Measurements from ENCODE around the gene TXLNB. TPM values are rescaled to one million over a fixed set of nuclear protein-coding genes. Genes with fewer than 3 reads are reported as not detected.

The TXLNB gene
- total RNA-seq, 1 experiment from 2014 or later: 16.3 TPM

DNA sequence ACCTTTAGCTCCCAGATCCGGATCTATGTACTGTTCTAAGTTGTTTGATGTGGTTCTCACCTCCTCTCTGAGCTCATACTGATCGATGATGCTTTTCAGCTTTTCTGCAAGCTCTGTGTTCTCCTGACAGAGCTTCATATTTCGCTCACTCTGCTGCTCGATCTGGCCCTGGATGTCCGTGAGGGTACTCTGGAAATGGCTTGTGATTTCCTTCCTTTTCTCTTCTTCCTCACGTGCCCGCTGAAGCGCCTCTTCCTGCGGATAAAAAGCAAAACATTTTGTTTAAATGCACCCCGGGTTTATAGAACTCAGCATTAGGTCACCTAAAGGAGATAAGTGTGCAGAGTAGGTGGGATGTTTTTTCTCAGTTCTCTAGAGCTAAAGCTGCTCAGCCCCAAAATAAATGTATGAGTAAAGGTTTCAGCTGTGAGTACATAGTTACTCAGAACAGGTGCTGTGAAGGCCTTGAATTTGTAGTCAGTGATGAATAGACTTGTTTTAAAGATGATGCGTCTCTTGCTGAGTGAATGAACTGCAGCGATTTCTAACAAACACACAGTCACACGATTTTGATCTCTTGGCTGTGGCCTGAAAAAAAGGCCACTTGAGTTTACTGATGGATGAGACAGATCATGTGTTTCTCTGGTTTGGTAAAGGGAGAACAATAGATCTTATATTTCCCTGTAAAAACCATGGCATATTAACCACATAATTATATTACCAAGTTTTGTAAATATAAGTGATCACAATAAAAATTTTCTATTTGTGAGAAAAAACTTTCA, 29.1 kb downstream of the TXLNB start:
- no peaks in the 10 kb centered on the region for H3K9me2 ChIP-seq (replicated peaks; ENCODE audit: insufficient read depth, low read length)
- peak; percentile 80 for DNase-seq
- peak overlapping the region; percentile 29 for H2AFZ ChIP-seq (ENCODE audit: low read length)
- H3K9ac ChIP-seq (ENCODE audit: low read length): peak overlapping the region; percentile 65
- no peaks in the 10 kb centered on the region for H4K20me1 ChIP-seq (ENCODE audit: insufficient read depth, low read depth, low read length)
- H3K4me1 ChIP-seq (ENCODE audit: low read length): peaks cover 58% of the 10 kb centered on the region
- H3K36me3 ChIP-seq (ENCODE audit: insufficient read depth, low read length): peaks cover 18% of the 10 kb centered on the region
- peak overlapping the region; percentile 82 for H3K4me2 ChIP-seq (ENCODE audit: low read depth, low read length, poor library complexity, severe bottlenecking)
- H3K27ac ChIP-seq (ENCODE audit: low read length): peak overlapping the region; percentile 97
- H3K9me3 ChIP-seq (ENCODE audit: low read length): no peaks in the 10 kb centered on the region
- H3K4me3 ChIP-seq (ENCODE audit: low read length): peak overlapping the region; percentile 57
- H3K79me2 ChIP-seq (ENCODE audit: low read length): peaks cover 21% of the 10 kb centered on the region
- no peaks in the 10 kb centered on the region for H3K27me3 ChIP-seq (ENCODE audit: low read length)

DNA sequence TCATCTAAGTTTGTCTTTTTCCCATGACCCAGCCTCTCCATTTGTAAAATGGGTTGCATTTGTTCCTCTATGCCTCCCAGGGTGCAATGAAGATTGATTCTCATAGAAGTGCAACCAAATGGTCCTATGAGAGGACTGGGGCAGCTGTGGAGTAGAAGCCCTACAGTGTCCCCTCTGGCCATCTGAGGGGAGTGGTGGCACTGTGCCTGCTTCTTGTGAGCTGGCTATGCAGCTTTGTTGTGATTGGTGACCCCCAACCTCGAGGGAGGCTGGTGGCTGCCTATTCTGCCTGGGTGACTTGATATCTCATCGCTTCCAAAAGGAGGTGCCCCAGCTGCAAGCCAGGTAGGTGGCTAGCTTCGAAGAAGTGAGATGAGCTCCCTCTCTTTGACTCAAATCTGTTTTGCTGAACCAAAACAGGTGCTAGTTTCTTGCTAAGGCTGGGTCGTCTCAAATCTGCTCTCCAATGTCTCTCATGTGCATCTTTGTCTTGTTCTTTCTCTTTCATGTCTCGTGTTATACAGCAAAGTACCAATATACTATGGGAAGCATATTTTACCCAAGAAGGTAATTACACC, 33.9 kb downstream of the TXLNB start:
- DNase-seq: no peak
- Histone ChIP-seq H3K4me3 (ENCODE audit: low read length) (no peak overlapping the region), H2AFZ (ENCODE audit: low read length) (no peak overlapping the region), H3K9me3 (ENCODE audit: low read length) (no peaks in the 10 kb centered on the region), H3K27ac (ENCODE audit: low read length) (peak overlapping the region; percentile 49), H3K79me2 (ENCODE audit: low read length) (no peaks in the 10 kb centered on the region; the same call in 1 of the 2 replicates), H3K4me1 (ENCODE audit: low read length) (peaks cover 18% of the 10 kb centered on the region), H3K4me2 (ENCODE audit: low read depth, low read length, poor library complexity, severe bottlenecking) (no peak overlapping the region), H3K27me3 (ENCODE audit: low read length) (no peaks in the 10 kb centered on the region), H4K20me1 (ENCODE audit: insufficient read depth, low read depth, low read length) (no peaks in the 10 kb centered on the region), H3K9me2 (replicated peaks; ENCODE audit: insufficient read depth, low read length) (no peaks in the 10 kb centered on the region), H3K36me3 (ENCODE audit: insufficient read depth, low read length) (peaks cover 29% of the 10 kb centered on the region), H3K9ac (ENCODE audit: low read length) (no peak overlapping the region)

DNA sequence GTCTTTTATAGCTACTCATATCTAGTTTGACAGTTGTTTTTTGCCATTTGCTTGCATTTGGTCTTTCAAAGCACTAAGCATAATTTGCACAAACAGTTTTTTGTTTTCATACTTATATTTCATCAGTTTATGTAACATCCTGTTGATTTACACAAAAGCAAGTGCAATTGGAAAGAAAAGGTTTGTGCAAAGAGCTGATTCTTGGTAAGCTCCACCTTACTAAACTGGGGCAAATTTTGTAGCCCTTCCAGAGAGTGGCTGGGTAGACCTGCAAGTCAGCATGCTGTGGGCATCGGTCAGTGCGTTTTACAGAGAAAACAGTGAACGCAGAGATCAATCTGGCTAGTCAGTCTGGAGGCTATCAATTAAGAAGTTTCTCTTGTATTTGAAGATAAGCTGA, 34.5 kb downstream of the TXLNB start:
- H3K9me2 ChIP-seq (replicated peaks; ENCODE audit: insufficient read depth, low read length): no peaks in the 10 kb centered on the region
- no peak overlapping the region for H3K9ac ChIP-seq (ENCODE audit: low read length)
- H3K36me3 ChIP-seq (ENCODE audit: insufficient read depth, low read length): peaks cover 29% of the 10 kb centered on the region
- no peaks in the 10 kb centered on the region for H3K27me3 ChIP-seq (ENCODE audit: low read length)
- no peaks in the 10 kb centered on the region; the same call in 1 of the 2 replicates for H3K79me2 ChIP-seq (ENCODE audit: low read length)
- no peak overlapping the region for H3K4me3 ChIP-seq (ENCODE audit: low read length)
- no peaks in the 10 kb centered on the region for H4K20me1 ChIP-seq (ENCODE audit: insufficient read depth, low read depth, low read length)
- no peak overlapping the region for H3K4me2 ChIP-seq (ENCODE audit: low read depth, low read length, poor library complexity, severe bottlenecking)
- peaks cover 11% of the 10 kb centered on the region for H3K4me1 ChIP-seq (ENCODE audit: low read length)
- no peak overlapping the region for H2AFZ ChIP-seq (ENCODE audit: low read length)
- no peak overlapping the region for H3K27ac ChIP-seq (ENCODE audit: low read length)
- no peak for DNase-seq
- H3K9me3 ChIP-seq (ENCODE audit: low read length): no peaks in the 10 kb centered on the region

DNA sequence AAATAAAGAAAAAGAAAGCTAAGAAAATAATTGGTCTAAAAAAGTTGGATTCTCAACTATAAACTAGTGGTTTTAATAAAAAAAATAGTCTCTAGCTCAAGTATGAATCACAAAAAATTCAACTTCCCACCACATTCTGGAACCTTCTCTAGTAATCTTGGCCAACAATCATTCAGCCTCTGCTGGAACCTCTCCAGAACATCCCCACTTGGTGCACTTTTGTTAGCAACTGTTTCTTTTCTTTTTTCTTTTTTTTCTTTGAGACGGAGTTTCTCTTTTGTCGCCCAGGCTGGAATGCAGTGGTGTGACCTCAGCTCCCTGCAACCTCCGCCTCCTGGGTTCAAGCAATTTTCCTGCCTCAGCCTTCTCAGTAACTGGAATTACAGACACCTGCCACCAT, 35.7 kb downstream of the TXLNB start:
- H3K4me2 ChIP-seq (ENCODE audit: low read depth, low read length, poor library complexity, severe bottlenecking): no peak overlapping the region
- H3K79me2 ChIP-seq (ENCODE audit: low read length): no peaks in the 10 kb centered on the region
- H4K20me1 ChIP-seq (ENCODE audit: insufficient read depth, low read depth, low read length): no peaks in the 10 kb centered on the region
- peaks cover 27% of the 10 kb centered on the region for H3K36me3 ChIP-seq (ENCODE audit: insufficient read depth, low read length)
- peaks cover 14% of the 10 kb centered on the region for H3K4me1 ChIP-seq (ENCODE audit: low read length)
- no peaks in the 10 kb centered on the region for H3K27me3 ChIP-seq (ENCODE audit: low read length)
- no peak overlapping the region for H2AFZ ChIP-seq (ENCODE audit: low read length)
- no peak overlapping the region for H3K9ac ChIP-seq (ENCODE audit: low read length)
- H3K9me2 ChIP-seq (replicated peaks; ENCODE audit: insufficient read depth, low read length): no peaks in the 10 kb centered on the region
- H3K4me3 ChIP-seq (ENCODE audit: low read length): no peak overlapping the region
- no peaks in the 10 kb centered on the region for H3K9me3 ChIP-seq (ENCODE audit: low read length)
- DNase-seq: no peak
- H3K27ac ChIP-seq (ENCODE audit: low read length): 0 out of 2 replicates have a peak overlapping the region, but pooled peaks have one; percentile 15

DNA sequence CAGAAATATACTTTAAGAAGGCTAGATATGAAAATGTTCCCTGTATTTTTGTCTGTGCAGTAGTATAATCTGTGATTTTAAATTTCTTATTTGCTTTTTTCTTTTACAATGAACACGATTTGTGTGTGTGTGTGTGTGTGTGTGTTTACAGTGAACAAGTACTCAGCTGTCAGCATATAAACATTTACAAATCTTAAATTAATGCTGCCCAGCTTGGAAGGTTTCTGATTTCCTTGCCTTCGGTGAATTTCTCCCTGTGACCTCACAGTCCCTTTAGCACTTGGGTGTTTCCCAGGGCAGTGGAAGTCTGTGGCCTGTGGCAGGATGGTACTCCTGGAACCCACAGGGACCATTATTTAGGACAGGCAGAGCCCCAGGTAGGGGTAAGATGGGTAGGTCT, 37.6 kb downstream of the TXLNB start:
- H3K9me2 ChIP-seq (replicated peaks; ENCODE audit: insufficient read depth, low read length): no peaks in the 10 kb centered on the region
- no peak overlapping the region for H3K9ac ChIP-seq (ENCODE audit: low read length)
- no peak overlapping the region for H3K4me2 ChIP-seq (ENCODE audit: low read depth, low read length, poor library complexity, severe bottlenecking)
- peaks cover 23% of the 10 kb centered on the region for H3K4me1 ChIP-seq (ENCODE audit: low read length)
- no peaks in the 10 kb centered on the region for H3K9me3 ChIP-seq (ENCODE audit: low read length)
- peaks cover 23% of the 10 kb centered on the region for H3K36me3 ChIP-seq (ENCODE audit: insufficient read depth, low read length)
- no peak overlapping the region for H3K27ac ChIP-seq (ENCODE audit: low read length)
- H4K20me1 ChIP-seq (ENCODE audit: insufficient read depth, low read depth, low read length): no peaks in the 10 kb centered on the region
- H3K79me2 ChIP-seq (ENCODE audit: low read length): no peaks in the 10 kb centered on the region
- no peaks in the 10 kb centered on the region for H3K27me3 ChIP-seq (ENCODE audit: low read length)
- H2AFZ ChIP-seq (ENCODE audit: low read length): no peak overlapping the region
- H3K4me3 ChIP-seq (ENCODE audit: low read length): no peak overlapping the region
- no peak for DNase-seq

DNA sequence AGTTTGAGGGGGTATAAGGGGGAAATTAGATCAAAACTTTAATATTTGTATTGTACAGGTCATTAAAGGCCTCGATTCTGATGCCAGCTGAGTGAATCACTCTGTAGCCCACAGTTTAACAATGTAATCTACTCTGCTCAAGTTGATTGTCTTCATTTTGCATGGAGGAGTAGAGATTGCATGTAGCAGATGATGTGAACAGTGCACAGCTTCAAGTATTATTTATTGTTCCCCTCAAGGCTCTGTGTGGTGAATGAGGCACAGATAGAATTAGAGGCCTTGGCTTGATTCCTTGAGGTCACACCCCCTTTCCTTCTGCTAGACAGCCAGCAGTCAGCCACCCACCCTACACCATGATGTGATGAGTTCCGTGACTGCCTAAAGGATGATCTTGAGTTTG, 38.1 kb downstream of the TXLNB start:
- no peaks in the 10 kb centered on the region for H3K79me2 ChIP-seq (ENCODE audit: low read length)
- no peak overlapping the region for H3K9ac ChIP-seq (ENCODE audit: low read length)
- H3K36me3 ChIP-seq (ENCODE audit: insufficient read depth, low read length): peaks cover 18% of the 10 kb centered on the region
- DNase-seq: no peak
- peaks cover 23% of the 10 kb centered on the region for H3K4me1 ChIP-seq (ENCODE audit: low read length)
- no peak overlapping the region for H3K27ac ChIP-seq (ENCODE audit: low read length)
- no peaks in the 10 kb centered on the region for H3K27me3 ChIP-seq (ENCODE audit: low read length)
- no peaks in the 10 kb centered on the region for H3K9me3 ChIP-seq (ENCODE audit: low read length)
- H4K20me1 ChIP-seq (ENCODE audit: insufficient read depth, low read depth, low read length): no peaks in the 10 kb centered on the region
- H3K4me3 ChIP-seq (ENCODE audit: low read length): no peak overlapping the region
- no peak overlapping the region for H2AFZ ChIP-seq (ENCODE audit: low read length)
- no peak overlapping the region for H3K4me2 ChIP-seq (ENCODE audit: low read depth, low read length, poor library complexity, severe bottlenecking)
- H3K9me2 ChIP-seq (replicated peaks; ENCODE audit: insufficient read depth, low read length): no peaks in the 10 kb centered on the region

DNA sequence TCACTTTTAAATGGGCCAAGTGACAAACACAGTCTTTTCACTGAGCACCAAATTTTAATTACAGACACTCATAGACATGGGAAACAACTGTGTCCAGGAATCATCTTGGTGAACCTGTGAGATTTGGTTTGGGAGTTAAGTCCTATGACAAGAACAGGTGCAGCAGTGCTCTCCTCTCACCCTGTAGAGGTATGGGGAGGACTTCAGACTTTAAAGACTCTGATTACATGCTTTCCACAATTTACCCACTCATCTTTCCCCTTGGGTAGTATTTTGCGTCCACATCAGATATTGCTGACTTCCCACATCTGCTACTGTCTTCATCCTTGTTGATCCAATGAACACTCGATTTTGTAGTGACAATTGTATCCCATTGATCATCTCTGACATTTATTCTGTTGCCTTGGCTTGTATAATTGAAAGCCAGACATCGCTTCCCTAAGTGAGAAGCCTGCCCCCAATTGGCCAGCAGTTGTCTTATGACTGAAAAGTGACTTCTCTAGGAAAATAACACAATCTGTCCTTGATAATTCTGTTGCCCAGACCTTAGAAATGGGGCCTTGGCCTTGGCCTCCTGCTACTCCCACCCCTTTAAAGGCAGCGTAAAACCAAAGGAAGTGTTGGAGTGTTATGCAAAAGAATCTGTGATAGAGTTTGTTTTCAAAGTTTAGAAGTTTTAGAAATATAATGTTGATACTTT, 40.0 kb downstream of the TXLNB start:
- Histone ChIP-seq H3K79me2 (ENCODE audit: low read length) (no peaks in the 10 kb centered on the region), H3K4me1 (ENCODE audit: low read length) (peaks cover 23% of the 10 kb centered on the region), H3K9me2 (replicated peaks; ENCODE audit: insufficient read depth, low read length) (no peaks in the 10 kb centered on the region), H3K4me3 (ENCODE audit: low read length) (no peak overlapping the region), H3K27ac (ENCODE audit: low read length) (peak overlapping the region; percentile 64; the same call in 1 of the 2 replicates), H3K9ac (ENCODE audit: low read length) (no peak overlapping the region), H2AFZ (ENCODE audit: low read length) (no peak overlapping the region), H3K4me2 (ENCODE audit: low read depth, low read length, poor library complexity, severe bottlenecking) (no peak overlapping the region), H3K27me3 (ENCODE audit: low read length) (no peaks in the 10 kb centered on the region), H3K9me3 (ENCODE audit: low read length) (no peaks in the 10 kb centered on the region), H4K20me1 (ENCODE audit: insufficient read depth, low read depth, low read length) (no peaks in the 10 kb centered on the region), H3K36me3 (ENCODE audit: insufficient read depth, low read length) (peaks cover 10% of the 10 kb centered on the region)
- DNase-seq: no peak

DNA sequence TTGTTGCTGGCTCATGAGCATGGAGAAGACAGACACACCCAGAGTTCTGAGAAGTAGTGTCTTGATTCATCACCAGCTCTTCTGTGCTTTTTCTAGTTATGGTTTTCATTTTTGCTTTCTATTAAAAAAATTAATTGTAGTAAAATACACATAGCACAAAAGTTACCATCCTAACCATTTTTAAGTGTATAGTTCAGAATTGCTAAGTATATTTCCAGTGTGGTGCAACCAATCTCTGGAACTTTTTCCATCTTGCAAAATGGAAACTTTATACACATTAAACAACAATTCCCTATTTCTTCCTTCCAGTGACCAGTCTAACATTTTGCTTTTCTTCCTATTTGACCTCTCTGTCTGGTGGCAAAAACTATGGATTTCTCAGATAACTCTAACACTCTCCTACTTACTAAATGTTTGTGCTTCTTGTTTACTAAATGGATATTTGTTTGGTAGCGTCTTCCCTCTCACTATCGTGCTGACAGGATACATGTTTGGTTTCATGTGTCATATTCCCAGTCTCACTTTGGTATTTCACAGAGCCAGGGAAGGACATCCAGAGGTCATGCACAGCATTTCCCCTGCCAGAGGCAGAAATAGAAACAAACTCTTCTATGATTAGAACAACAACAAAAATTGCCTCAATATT, 40.6 kb downstream of the TXLNB start:
- H2AFZ ChIP-seq (ENCODE audit: low read length): no peak overlapping the region; the same call in 1 of the 2 replicates
- no peak overlapping the region for H3K4me2 ChIP-seq (ENCODE audit: low read depth, low read length, poor library complexity, severe bottlenecking)
- H3K27me3 ChIP-seq (ENCODE audit: low read length): no peaks in the 10 kb centered on the region
- peaks cover 10% of the 10 kb centered on the region for H3K36me3 ChIP-seq (ENCODE audit: insufficient read depth, low read length)
- DNase-seq: no peak
- H3K79me2 ChIP-seq (ENCODE audit: low read length): no peaks in the 10 kb centered on the region
- peaks cover 23% of the 10 kb centered on the region for H3K4me1 ChIP-seq (ENCODE audit: low read length)
- H3K4me3 ChIP-seq (ENCODE audit: low read length): no peak overlapping the region
- H4K20me1 ChIP-seq (ENCODE audit: insufficient read depth, low read depth, low read length): no peaks in the 10 kb centered on the region
- peak overlapping the region; percentile 64 for H3K27ac ChIP-seq (ENCODE audit: low read length)
- H3K9me2 ChIP-seq (replicated peaks; ENCODE audit: insufficient read depth, low read length): no peaks in the 10 kb centered on the region
- no peak overlapping the region for H3K9ac ChIP-seq (ENCODE audit: low read length)
- no peaks in the 10 kb centered on the region for H3K9me3 ChIP-seq (ENCODE audit: low read length)
